GM12878 (cell line): ENCODE measurements around the gene CKS1B. TPM values are rescaled to one million over a fixed set of nuclear protein-coding genes. Genes with fewer than 3 reads are reported as not detected.

Experiments
- BHLHE40 ChIP-seq, 2 experiments: fragments of 450-650 bp in 1 of 2; IDR thresholded peaks; 2 replicates each; pipeline ENCODE4 v1.6.1; 2011 to 2017; ENCODE audit warnings: low read depth in 2 of 2, borderline replicate concordance in 1 of 2, improper control_type of control experiment in 1 of 2, low read length in 1 of 2, mild to moderate bottlenecking in 1 of 2
- CHD2 ChIP-seq: IDR thresholded peaks from 2 replicates; pipeline ENCODE4 v1.6.1; 2011; ENCODE audit warnings: low read depth, low read length, improper control_type of control experiment, borderline replicate concordance
- EED ChIP-seq: sonication (generic); IDR thresholded peaks from 2 replicates; pipeline ENCODE4 v1.6.1; 2016; ENCODE audit warnings: antibody characterized with exemption, low read depth
- HCFC1 ChIP-seq: fragments of 150-350 bp; IDR thresholded peaks from 2 replicates; pipeline ENCODE4 v1.6.1; 2014; ENCODE audit warnings: low read length
- JUNB ChIP-seq: IDR thresholded peaks from 2 replicates; pipeline ENCODE4 v1.6.1; 2016; ENCODE audit warnings: antibody characterized with exemption, mild to moderate bottlenecking
- MTA2 ChIP-seq: fragments of 450-650 bp; IDR thresholded peaks from 2 replicates; pipeline ENCODE4 v1.6.1; 2016; ENCODE audit warnings: low read depth, mild to moderate bottlenecking, moderate library complexity
- RB1 ChIP-seq: fragments of 450-650 bp; formaldehyde crosslinking; IDR thresholded peaks from 2 replicates; pipeline ENCODE4 v1.6.1; 2017; ENCODE audit warnings: mild to moderate bottlenecking, borderline replicate concordance
- TCF7 ChIP-seq: IDR thresholded peaks from 2 replicates; pipeline ENCODE4 v1.6.1; 2014; ENCODE audit warnings: antibody characterized with exemption, borderline replicate concordance
- YY1 ChIP-seq: IDR thresholded peaks from 2 replicates; pipeline ENCODE4 v1.6.1; 2011; ENCODE audit warnings: low read depth, mild to moderate bottlenecking, low read length
- polyA plus RNA-seq, 11 experiments: library from polyadenylated mRNA; depleted of rRNA in 4 of 11; unstranded in 6 of 11; stranded (reverse) in 5 of 11; fragments of >200 nt; fragmentation: Nextera tagmentation in 4 of 11; fragmentation: Illumina TruSeq in 1 of 11; extraction: Ambion mirVana in 4 of 11; extraction: Trizol in 1 of 11; gene quantifications; 1 replicate in 1 of 11; 2 replicates in 10 of 11; pipeline versions ENCODE4 v1.2.1 to v1.2.3, GENCODE V29; 2011 to 2016; ENCODE audit warnings: inconsistent platforms in 2 of 11, missing spikeins in 2 of 11, low read depth in 1 of 11
- total RNA-seq, 4 experiments: library from RNA; depleted of rRNA in 3 of 4; stranded (reverse); fragments of >200 nt in 3 of 4; fragmentation: Illumina TruSeq in 1 of 4; extraction: Trizol in 1 of 4; gene quantifications; 2 replicates each; pipeline versions ENCODE4 v1.2.1 to v1.2.3, GENCODE V29; 2013 to 2021
- TF ChIP-seq, protein P1 (sequence below): fragments of 450-650 bp; conservative IDR thresholded peaks from 2 replicates; pipeline ENCODE4 v1.6.1; 2017; ENCODE audit warnings: mild to moderate bottlenecking, moderate library complexity
- TF ChIP-seq, protein P2 (sequence below): fragments of 450-650 bp; IDR thresholded peaks from 2 replicates; pipeline ENCODE4 v1.6.1; 2016; ENCODE audit warnings: mild to moderate bottlenecking
- TF ChIP-seq, protein P3 (sequence below): fragments of 150-350 bp; IDR thresholded peaks from 2 replicates; pipeline ENCODE4 v1.6.1; 2014; ENCODE audit warnings: mild to moderate bottlenecking, low read depth, low read length
- TF ChIP-seq, protein P4 (sequence below): fragments of 450-650 bp; IDR thresholded peaks from 2 replicates; pipeline ENCODE4 v1.6.1; 2016; ENCODE audit warnings: mild to moderate bottlenecking
- TF ChIP-seq, protein P5 (sequence below): fragments of 450-650 bp; formaldehyde crosslinking; IDR thresholded peaks from 2 replicates; pipeline ENCODE4 v1.5.0; 2022; ENCODE audit warnings: mild to moderate bottlenecking, missing genetic modification characterization

The CKS1B gene
- total and polyA plus RNA-seq, 10 of the 15 experiments (the other 5 are each of a cell fraction or from before 2014, with no cell fraction given) = 125 to 608 (median 364) TPM

DNA sequence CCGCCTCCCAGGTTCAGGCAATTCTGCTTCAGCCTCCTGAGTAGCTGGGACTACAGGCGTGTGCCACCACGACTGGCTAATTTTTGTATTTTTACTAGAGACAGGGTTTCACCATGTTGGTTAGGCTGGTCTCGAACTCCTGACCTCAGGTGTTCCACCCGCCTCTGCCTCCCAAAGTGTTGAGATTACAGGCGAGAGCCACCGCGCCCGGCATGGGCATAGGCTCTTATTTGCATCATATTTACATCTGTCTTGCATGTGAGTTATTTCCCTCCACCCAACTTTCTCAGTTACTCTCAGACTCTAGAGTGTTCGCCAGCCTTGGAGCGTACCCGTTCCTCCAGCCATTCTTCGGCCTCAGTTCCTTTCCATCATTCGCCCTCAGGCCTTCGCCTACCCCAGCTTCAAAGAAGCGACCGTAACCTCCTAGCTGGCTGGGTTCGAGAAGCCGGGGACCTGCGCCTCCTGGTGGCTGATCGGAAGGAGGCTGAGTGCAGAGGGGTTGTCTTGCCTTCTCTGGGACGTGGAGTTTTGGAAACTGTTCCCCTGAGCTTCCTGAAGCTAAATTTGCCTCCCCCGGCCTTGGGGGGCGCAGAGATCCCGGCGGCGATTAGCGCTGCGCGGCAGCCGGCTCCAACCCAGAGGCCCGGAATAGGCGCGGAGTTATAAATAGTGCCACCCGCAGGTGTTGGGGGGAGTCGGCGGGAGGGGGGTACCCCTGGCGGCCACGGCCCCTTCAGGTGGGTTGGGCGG lies 24.5 kb downstream of the CKS1B start (continued):
- TF ChIP-seq, protein P1, sequence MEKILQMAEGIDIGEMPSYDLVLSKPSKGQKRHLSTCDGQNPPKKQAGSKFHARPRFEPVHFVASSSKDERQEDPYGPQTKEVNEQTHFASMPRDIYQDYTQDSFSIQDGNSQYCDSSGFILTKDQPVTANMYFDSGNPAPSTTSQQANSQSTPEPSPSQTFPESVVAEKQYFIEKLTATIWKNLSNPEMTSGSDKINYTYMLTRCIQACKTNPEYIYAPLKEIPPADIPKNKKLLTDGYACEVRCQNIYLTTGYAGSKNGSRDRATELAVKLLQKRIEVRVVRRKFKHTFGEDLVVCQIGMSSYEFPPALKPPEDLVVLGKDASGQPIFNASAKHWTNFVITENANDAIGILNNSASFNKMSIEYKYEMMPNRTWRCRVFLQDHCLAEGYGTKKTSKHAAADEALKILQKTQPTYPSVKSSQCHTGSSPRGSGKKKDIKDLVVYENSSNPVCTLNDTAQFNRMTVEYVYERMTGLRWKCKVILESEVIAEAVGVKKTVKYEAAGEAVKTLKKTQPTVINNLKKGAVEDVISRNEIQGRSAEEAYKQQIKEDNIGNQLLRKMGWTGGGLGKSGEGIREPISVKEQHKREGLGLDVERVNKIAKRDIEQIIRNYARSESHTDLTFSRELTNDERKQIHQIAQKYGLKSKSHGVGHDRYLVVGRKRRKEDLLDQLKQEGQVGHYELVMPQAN = peak; percentile 54; the same call in 1 of the 2 replicates
- TF ChIP-seq, protein P2, sequence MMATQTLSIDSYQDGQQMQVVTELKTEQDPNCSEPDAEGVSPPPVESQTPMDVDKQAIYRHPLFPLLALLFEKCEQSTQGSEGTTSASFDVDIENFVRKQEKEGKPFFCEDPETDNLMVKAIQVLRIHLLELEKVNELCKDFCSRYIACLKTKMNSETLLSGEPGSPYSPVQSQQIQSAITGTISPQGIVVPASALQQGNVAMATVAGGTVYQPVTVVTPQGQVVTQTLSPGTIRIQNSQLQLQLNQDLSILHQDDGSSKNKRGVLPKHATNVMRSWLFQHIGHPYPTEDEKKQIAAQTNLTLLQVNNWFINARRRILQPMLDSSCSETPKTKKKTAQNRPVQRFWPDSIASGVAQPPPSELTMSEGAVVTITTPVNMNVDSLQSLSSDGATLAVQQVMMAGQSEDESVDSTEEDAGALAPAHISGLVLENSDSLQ = peak; percentile 45
- TF ChIP-seq RB1 (peak; percentile 67; the same call in 1 of the 2 replicates), EED (peak; percentile 62; the same call in 1 of the 2 replicates), MTA2 (peak; percentile 37; the same call in 1 of the 2 replicates), YY1 (peak; percentile 75), TCF7 (no peak), BHLHE40 (IDR thresholded peaks at IDR 0.05; ENCODE audit: borderline replicate concordance in 1 of 2, low read depth in 2 of 2, low read length in 1 of 2) (peak in 1 of 2 experiments; percentile 18; a peak in 1 of 4 replicates), HCFC1 (peak; percentile 15; the same call in 1 of the 2 replicates), CHD2 (peak; percentile 33; the same call in 1 of the 2 replicates), JUNB (no peak; the same call in 1 of the 2 replicates)
- TF ChIP-seq, protein P3, sequence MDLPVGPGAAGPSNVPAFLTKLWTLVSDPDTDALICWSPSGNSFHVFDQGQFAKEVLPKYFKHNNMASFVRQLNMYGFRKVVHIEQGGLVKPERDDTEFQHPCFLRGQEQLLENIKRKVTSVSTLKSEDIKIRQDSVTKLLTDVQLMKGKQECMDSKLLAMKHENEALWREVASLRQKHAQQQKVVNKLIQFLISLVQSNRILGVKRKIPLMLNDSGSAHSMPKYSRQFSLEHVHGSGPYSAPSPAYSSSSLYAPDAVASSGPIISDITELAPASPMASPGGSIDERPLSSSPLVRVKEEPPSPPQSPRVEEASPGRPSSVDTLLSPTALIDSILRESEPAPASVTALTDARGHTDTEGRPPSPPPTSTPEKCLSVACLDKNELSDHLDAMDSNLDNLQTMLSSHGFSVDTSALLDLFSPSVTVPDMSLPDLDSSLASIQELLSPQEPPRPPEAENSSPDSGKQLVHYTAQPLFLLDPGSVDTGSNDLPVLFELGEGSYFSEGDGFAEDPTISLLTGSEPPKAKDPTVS = no peak
- TF ChIP-seq, protein P4, sequence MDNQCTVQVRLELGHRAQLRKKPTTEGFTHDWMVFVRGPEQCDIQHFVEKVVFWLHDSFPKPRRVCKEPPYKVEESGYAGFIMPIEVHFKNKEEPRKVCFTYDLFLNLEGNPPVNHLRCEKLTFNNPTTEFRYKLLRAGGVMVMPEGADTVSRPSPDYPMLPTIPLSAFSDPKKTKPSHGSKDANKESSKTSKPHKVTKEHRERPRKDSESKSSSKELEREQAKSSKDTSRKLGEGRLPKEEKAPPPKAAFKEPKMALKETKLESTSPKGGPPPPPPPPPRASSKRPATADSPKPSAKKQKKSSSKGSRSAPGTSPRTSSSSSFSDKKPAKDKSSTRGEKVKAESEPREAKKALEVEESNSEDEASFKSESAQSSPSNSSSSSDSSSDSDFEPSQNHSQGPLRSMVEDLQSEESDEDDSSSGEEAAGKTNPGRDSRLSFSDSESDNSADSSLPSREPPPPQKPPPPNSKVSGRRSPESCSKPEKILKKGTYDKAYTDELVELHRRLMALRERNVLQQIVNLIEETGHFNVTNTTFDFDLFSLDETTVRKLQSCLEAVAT = peak; percentile 41
- TF ChIP-seq, protein P5, sequence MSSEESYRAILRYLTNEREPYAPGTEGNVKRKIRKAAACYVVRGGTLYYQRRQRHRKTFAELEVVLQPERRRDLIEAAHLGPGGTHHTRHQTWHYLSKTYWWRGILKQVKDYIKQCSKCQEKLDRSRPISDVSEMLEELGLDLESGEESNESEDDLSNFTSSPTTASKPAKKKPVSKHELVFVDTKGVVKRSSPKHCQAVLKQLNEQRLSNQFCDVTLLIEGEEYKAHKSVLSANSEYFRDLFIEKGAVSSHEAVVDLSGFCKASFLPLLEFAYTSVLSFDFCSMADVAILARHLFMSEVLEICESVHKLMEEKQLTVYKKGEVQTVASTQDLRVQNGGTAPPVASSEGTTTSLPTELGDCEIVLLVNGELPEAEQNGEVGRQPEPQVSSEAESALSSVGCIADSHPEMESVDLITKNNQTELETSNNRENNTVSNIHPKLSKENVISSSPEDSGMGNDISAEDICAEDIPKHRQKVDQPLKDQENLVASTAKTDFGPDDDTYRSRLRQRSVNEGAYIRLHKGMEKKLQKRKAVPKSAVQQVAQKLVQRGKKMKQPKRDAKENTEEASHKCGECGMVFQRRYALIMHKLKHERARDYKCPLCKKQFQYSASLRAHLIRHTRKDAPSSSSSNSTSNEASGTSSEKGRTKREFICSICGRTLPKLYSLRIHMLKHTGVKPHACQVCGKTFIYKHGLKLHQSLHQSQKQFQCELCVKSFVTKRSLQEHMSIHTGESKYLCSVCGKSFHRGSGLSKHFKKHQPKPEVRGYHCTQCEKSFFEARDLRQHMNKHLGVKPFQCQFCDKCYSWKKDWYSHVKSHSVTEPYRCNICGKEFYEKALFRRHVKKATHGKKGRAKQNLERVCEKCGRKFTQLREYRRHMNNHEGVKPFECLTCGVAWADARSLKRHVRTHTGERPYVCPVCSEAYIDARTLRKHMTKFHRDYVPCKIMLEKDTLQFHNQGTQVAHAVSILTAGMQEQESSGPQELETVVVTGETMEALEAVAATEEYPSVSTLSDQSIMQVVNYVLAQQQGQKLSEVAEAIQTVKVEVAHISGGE = no peak
